HG02938 (cell line): ENCODE results near the gene MSL3.

ENCODE experiments used
- ATAC-seq: cut with Tn5 transposase; IDR thresholded peaks from one replicate; pipeline ENCODE4 v1.9.1; 2021; ENCODE audit warnings: mild to moderate bottlenecking, moderate library complexity; ENCODE audit not compliant: unreplicated experiment

The MSL3 gene

GRCh38 chrX:11757719-11758399, at the start of gene MSL3:
TSS of gene MSL3 (plus strand) at chrX:11758237. CDS start at chrX:11758264, 27 bp downstream.
- ATAC-seq: peak; percentile 23

GRCh38 chrX:11722304-11722703, 35.7 kb upstream of the MSL3 start:
- no peak for ATAC-seq

- no peak for ATAC-seq
These were observed 33.7 kb upstream of the MSL3 start for GRCh38 chrX:11724122-11725017.

GRCh38 chrX:11725631-11726442, 32.2 kb upstream of the MSL3 start:
- ATAC-seq: no peak

GRCh38 chrX:11728556-11728955, 29.5 kb upstream of the MSL3 start:
- ATAC-seq: no peak

GRCh38 chrX:11733614-11734013, 24.4 kb upstream of the MSL3 start:
- peak; percentile 49 for ATAC-seq

- no peak for ATAC-seq
These were observed 18.3 kb upstream of the MSL3 start for GRCh38 chrX:11739776-11740175.

GRCh38 chrX:11740794-11741193, 17.2 kb upstream of the MSL3 start:
- ATAC-seq: no peak

- no peak for ATAC-seq
These were observed 16.5 kb upstream of the MSL3 start for GRCh38 chrX:11741574-11741973.

GRCh38 chrX:11745881-11746280, 12.2 kb upstream of the MSL3 start:
- no peak for ATAC-seq

GRCh38 chrX:11750046-11750445, 8.0 kb upstream of the MSL3 start:
- ATAC-seq: no peak

- ATAC-seq: no peak
These were observed 7.3 kb upstream of the MSL3 start for GRCh38 chrX:11750694-11751093.

- ATAC-seq: no peak
These were observed 6.8 kb upstream of the MSL3 start for GRCh38 chrX:11751261-11751660.

- no peak for ATAC-seq
These were observed 4.4 kb upstream of the MSL3 start for GRCh38 chrX:11753668-11754067.

GRCh38 chrX:11754958-11755645, 2.9 kb upstream of the MSL3 start:
- ATAC-seq: no peak

GRCh38 chrX:11755724-11756123, 2.3 kb upstream of the MSL3 start:
- no peak for ATAC-seq

GRCh38 chrX:11756354-11757318, 1.4 kb upstream of the MSL3 start:
- ATAC-seq: no peak

- no peak for ATAC-seq
These were observed 679 bp upstream of the MSL3 start for GRCh38 chrX:11757397-11757718.

GRCh38 chrX:11758400-11759171, 549 bp downstream of the MSL3 start:
- peak; percentile 38 for ATAC-seq
